Ishikawa (cell line): ENCODE results near the gene LYL1.

Experiments
- CEBPB ChIP-seq: IDR thresholded peaks from 2 replicates; pipeline ENCODE4 v1.6.1; 2012
- CREB1 ChIP-seq: IDR thresholded peaks from 2 replicates; pipeline ENCODE4 v1.6.1; 2012; ENCODE audit warnings: low read depth
- EGR1 ChIP-seq: IDR thresholded peaks from 2 replicates; pipeline ENCODE4 v1.6.1; 2012
- EP300 ChIP-seq: IDR thresholded peaks from 2 replicates; pipeline ENCODE4 v1.6.1; 2012; ENCODE audit warnings: borderline replicate concordance
- FOXM1 ChIP-seq: IDR thresholded peaks from 2 replicates; pipeline ENCODE4 v1.6.1; 2012; ENCODE audit warnings: low read depth, borderline replicate concordance
- NFIC ChIP-seq: IDR thresholded peaks from 2 replicates; pipeline ENCODE4 v1.6.1; 2012
- RAD21 ChIP-seq: IDR thresholded peaks from 2 replicates; pipeline ENCODE4 v1.6.1; 2012; ENCODE audit warnings: low read depth
- TAF1 ChIP-seq: IDR thresholded peaks from 2 replicates; pipeline ENCODE4 v1.6.1; 2012; ENCODE audit warnings: low read depth, mild to moderate bottlenecking
- TCF12 ChIP-seq: IDR thresholded peaks from 2 replicates; pipeline ENCODE4 v1.6.1; 2012; ENCODE audit warnings: low read depth
- TEAD4 ChIP-seq: IDR thresholded peaks from 2 replicates; pipeline ENCODE4 v1.6.1; 2012
- YY1 ChIP-seq: IDR thresholded peaks from 2 replicates; pipeline ENCODE4 v1.6.1; 2012; ENCODE audit warnings: low read depth
- ZBTB7A ChIP-seq: IDR thresholded peaks from 2 replicates; pipeline ENCODE4 v1.6.1; 2012; ENCODE audit warnings: low read depth
- TF ChIP-seq, protein P1 (sequence below): IDR thresholded peaks from 2 replicates; pipeline ENCODE4 v1.6.1; 2012
- TF ChIP-seq, protein P2 (sequence below): IDR thresholded peaks from 2 replicates; pipeline ENCODE4 v1.6.1; 2012; ENCODE audit warnings: low read depth, mild to moderate bottlenecking
- TF ChIP-seq, protein P3 (sequence below): IDR thresholded peaks from 2 replicates; pipeline ENCODE4 v1.6.1; 2012

The LYL1 gene

DNA sequence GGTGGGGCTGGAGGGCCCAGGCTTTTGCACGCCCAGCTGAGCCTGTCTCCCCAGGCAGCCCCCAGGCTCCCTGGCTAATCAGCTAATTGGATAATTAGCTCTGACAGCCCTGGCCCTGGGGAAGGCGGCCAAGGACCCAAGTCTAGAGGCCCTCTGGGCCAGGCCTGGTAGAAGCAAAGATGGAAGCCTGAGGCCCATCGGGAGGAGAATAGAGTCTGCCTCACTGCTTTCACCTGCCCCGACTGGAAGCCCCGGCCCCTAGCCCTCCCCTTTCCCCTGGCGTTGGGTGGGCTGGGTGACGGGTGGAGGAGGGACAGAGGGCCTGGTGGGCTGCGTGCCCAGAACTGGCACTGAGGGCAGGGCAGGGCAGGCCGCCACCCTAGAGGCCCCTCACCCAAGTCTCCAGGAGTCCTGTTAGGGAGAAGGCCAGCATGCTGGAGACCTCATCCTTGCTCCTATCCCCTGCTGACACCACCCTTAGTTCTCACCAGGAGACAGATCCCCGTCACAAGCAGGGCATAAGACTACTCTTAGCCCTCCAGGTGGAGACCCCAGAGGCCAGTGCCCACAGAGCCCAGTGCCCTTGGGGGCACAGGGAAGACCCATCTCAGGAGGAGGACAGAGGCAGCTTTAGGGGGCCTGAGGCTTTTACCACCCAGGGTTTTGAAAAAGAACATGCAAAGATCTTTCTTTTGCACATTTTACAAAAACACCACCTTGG lies 12.0 kb downstream of the LYL1 start:
- TF ChIP-seq NFIC (no peak), RAD21 (no peak), TCF12 (no peak)

DNA sequence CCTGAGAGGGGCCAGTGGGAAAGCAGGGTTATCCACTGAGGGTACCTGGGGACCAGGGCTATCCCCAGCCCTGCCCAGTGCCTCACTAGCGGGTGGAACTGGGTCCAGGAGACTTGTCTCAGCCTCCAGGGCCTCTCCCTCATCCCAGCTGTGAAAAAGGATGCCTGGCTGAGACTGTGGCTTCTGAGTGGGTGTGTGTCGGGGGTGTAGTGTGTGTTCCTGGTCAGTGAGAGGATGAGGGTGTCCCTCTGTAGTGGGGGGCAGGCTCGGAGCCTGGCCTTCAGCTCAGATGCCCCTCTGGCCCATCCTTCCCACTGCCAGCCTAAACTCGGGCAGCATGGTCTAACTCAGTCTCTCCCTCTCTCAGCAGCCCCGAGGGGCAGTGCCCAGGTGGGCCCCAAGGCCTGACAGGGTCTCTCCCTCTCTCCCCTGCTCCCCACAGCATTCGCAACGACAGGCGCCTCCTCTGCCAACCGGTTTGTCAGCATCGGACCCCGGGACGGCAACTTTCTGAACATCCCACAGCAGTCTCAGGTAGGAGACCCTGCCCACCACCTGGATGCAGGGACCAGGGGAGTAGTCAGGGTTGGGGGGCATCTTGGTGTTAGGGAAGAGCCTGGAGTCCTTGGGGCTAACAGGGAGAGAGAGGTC lies 12.7 kb downstream of the LYL1 start:
- TF ChIP-seq FOXM1 (no peak), RAD21 (no peak), YY1 (no peak), CEBPB (no peak), TCF12 (no peak)
- TF ChIP-seq, protein P1, sequence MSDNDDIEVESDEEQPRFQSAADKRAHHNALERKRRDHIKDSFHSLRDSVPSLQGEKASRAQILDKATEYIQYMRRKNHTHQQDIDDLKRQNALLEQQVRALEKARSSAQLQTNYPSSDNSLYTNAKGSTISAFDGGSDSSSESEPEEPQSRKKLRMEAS: no peak

DNA sequence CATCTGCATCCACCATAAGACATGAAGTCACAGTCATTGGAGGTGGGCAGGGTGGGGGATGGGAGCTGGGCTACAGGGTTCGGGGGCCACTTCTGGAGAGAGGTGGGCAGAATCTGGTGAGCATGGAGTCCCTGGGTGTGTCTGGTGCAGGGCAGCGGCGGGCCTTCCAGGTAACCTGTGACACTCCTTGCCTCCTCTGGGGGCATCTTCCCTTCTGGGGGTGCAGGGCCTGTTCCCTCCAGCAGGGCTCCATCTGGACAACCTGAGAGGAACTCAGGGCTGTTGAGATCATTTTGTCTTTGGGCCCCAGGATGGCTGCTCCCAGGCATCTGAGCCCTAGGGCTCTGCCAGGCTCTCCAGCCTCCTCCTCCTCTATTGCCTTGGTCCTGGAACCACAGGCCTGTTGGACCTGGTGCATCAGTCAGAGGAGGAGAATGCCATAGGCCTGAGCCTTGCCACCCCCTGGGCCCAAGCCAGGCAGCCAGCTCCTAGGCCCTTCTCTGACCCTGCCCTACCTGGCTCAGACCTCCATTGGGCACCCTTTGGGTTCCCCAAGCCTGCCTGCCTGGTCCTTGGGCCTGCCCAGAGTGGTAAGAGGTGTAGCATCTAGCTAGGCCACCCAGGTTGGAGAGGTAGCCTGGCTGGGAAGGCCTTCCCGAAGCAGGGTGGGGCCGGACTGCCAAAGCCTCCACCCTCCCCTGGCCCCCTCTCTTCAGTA lies 13.4 kb downstream of the LYL1 start:
- TF ChIP-seq FOXM1 (no peak), NFIC (no peak), TCF12 (no peak), CEBPB (no peak), YY1 (no peak), CREB1 (no peak), EP300 (no peak), TAF1 (no peak), RAD21 (no peak), TEAD4 (no peak), EGR1 (no peak), ZBTB7A (no peak)
- TF ChIP-seq, protein P2, sequence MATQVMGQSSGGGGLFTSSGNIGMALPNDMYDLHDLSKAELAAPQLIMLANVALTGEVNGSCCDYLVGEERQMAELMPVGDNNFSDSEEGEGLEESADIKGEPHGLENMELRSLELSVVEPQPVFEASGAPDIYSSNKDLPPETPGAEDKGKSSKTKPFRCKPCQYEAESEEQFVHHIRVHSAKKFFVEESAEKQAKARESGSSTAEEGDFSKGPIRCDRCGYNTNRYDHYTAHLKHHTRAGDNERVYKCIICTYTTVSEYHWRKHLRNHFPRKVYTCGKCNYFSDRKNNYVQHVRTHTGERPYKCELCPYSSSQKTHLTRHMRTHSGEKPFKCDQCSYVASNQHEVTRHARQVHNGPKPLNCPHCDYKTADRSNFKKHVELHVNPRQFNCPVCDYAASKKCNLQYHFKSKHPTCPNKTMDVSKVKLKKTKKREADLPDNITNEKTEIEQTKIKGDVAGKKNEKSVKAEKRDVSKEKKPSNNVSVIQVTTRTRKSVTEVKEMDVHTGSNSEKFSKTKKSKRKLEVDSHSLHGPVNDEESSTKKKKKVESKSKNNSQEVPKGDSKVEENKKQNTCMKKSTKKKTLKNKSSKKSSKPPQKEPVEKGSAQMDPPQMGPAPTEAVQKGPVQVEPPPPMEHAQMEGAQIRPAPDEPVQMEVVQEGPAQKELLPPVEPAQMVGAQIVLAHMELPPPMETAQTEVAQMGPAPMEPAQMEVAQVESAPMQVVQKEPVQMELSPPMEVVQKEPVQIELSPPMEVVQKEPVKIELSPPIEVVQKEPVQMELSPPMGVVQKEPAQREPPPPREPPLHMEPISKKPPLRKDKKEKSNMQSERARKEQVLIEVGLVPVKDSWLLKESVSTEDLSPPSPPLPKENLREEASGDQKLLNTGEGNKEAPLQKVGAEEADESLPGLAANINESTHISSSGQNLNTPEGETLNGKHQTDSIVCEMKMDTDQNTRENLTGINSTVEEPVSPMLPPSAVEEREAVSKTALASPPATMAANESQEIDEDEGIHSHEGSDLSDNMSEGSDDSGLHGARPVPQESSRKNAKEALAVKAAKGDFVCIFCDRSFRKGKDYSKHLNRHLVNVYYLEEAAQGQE: no peak
- TF ChIP-seq, protein P3, sequence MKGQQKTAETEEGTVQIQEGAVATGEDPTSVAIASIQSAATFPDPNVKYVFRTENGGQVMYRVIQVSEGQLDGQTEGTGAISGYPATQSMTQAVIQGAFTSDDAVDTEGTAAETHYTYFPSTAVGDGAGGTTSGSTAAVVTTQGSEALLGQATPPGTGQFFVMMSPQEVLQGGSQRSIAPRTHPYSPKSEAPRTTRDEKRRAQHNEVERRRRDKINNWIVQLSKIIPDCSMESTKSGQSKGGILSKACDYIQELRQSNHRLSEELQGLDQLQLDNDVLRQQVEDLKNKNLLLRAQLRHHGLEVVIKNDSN: no peak
- TF ChIP-seq, protein P1: no peak

DNA sequence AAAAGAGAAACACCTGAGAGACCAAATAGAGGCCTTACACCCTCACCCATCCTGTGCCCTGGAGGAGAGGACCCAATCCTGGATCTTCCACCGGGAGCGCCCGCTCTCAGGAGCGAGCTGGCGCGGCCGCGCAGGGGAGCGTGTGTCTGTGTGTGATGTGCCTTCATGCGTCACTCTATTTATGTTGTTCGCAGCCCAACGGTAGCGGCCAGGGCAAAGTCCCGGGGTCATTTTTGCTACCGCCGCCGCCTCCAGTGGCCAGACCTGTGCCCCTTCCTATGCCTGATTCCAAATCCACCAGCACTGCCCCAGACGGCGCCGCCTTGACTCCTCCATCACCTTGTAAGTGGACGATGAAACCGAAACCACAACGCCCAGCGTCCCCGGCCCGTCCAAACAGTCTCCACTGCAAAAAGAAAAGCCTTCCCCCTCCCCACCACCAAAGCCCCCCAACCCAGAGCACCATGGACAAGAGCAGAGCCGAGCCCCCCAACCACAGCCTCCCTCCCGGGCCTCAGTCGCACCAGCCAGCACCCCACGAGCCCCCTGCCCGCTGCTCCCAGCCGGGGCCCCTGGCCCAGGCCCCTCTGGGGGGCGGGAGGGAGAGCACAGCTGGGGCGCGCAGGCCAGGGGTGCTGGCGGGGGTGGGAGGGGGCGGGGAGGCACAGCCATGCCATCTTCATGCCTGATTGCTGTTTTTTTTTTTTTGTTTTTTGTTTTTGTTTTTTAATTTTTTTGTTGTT lies 14.7 kb downstream of the LYL1 start:
- TF ChIP-seq YY1 (no peak), RAD21 (no peak), NFIC (no peak), TCF12 (no peak)
- TF ChIP-seq, protein P2: no peak

DNA sequence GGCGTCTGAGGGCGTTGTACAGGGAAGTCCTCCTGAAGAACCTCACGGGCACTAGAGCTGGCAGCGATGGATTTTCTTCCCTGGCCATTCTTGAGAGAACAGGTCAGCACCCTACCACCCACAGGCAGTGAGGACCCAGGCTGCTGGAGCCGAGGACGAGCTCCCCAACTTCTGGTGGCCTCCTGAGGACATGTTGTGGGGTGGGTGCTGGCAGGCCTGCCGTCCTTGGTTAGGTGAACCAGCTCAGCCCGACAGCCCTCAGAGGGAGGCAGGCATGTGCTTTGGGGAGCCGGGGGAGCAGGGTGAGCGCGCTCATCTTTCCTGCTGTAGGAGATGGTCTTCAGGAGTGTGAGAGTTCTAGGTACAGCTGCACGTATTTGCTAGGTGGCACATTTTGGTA lies 15.4 kb downstream of the LYL1 start:
- TF ChIP-seq EGR1 (no peak), YY1 (no peak), EP300 (no peak), ZBTB7A (no peak)
- TF ChIP-seq, protein P3: no peak

DNA sequence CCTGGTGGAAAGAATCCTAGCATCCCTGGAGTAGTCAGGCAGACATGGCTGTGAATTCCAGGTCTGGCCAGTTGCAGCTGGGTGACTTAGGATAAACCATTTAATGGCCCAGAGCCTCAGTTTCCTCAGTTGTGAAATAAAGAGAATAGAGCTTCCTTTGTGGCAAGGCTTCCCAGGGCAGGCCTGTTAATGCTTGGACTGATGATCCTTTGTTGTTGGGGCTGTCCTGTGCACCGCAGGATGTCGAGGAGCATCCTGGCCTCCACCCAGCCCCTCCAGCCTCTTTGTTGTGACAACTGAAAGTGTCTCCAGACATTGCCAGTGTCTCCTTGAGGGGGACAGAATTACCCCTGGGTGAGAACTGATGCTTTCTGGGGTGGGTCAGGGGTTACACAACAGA lies 16.3 kb downstream of the LYL1 start:
- TF ChIP-seq ZBTB7A (no peak), RAD21 (no peak), YY1 (no peak), NFIC (no peak), FOXM1 (no peak), EGR1 (no peak), TAF1 (no peak)
- TF ChIP-seq, protein P1: no peak
- TF ChIP-seq, protein P2: no peak
